Kidney glomerular epithelial cell (primary cell): ENCODE measurements around the gene MACROD2.
"Not testable (repeated sequence)": the region's sequence is repeated elsewhere in the genome, so short reads cannot be mapped to it uniquely, and the experiment has no call there.

Experiments used
- DNase-seq: peaks from one replicate; lab custom pipeline; 2025; lab: John Stamatoyannopoulos, UW

The MACROD2 gene

GRCh38 chr20:14266246-14266645 is 270.9 kb downstream of the MACROD2 start:
- DNase-seq: no peak

- DNase-seq: not testable (repeated sequence)
These were observed 275.4 kb downstream of the MACROD2 start for GRCh38 chr20:14270751-14271150.

- DNase-seq: no peak
These were observed 286.8 kb downstream of the MACROD2 start for GRCh38 chr20:14282140-14282539.

DNA sequence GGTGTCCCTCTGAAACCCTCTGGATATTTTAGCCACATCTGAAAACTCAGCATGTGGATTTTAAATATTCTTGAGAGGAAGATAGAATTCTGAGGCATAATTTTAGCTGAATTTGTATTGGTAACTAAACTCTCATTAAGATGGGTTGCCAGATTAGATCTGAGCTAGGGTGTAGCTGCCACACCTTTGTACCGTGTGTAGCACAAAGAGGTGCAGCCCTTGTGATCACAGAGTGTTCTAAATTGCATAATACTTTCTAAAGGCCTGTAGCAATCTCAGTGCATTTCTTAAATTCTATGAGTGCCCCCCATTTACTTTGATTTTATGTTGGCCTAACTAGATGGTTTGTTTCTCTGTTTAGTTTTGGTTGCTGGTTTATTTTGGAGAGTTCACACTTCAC is 289.1 kb downstream of the MACROD2 start:
- DNase-seq: no peak

DNA sequence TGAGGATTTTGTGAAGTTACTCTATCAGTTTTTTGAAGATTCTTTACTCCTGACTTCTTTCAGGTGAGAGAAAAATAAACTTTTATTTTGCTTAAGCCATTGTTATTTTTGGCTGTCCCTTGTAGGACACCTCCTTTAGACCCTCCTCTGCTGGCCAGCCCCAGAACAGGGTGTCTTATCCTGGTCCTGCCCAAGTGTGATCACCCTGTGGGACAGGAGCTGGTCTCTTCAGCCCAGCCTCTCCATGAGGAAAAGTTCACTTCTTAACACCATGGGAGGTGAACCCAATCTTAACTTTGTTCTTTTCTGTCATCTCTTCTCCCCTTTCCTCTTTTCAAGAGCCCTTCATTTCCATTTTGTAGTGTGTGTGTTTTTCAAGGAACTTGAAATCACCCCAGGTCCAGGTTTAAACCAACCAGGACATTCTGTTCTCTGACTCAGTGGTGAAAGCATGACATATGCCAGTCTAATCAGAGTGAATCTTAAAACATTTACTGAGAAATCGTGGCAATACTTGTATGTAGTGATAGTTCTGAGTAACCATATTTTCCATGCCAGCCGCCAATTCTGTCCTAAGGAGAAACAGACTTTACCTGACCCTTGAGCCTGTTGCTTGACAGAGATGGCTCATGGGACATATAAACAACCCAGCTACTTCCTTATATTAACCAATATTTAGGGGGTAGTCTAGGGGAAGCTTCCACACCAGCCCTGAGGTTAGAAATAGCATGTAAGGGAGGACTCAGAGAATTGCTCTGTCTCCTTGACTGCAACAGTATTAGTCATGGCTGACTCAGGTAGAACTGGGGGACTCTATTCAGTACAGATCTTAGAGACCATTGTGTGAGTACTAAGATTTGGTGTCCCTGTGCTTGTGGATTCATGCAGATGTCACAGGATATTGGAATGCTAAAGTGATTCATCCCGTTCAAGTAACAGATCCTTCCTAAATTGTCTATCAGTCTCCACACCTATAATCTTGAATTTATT is 293.3 kb downstream of the MACROD2 start:
- peak; percentile 54 for DNase-seq

- no peak for DNase-seq
These were observed 296.2 kb downstream of the MACROD2 start for GRCh38 chr20:14291502-14291901.

DNA sequence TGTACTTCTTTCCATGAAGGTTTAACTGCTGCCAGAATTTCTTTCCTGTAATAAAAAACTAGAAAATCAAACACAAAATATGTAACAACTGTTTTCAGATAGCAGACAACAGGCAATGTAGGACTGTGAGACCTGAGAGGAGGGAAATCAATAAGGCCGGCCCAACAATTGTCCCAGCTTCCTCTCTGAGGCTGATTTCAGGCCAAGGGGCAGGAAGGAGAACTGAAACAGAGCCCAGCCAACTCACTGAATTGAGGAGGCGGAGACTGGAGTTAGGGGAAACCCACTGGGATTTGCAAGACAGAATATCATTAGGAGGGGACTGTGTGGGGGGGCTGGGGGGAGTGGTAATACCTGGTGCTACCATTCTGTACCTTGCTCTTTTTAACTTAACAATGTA is 299.9 kb downstream of the MACROD2 start:
- DNase-seq: no peak

- no peak for DNase-seq
These were observed 300.5 kb downstream of the MACROD2 start for GRCh38 chr20:14295770-14296309.

GRCh38 chr20:14299831-14300230 is 304.5 kb downstream of the MACROD2 start:
- DNase-seq: no peak

- no peak for DNase-seq
These were observed 307.8 kb downstream of the MACROD2 start for GRCh38 chr20:14303106-14303505.

DNA sequence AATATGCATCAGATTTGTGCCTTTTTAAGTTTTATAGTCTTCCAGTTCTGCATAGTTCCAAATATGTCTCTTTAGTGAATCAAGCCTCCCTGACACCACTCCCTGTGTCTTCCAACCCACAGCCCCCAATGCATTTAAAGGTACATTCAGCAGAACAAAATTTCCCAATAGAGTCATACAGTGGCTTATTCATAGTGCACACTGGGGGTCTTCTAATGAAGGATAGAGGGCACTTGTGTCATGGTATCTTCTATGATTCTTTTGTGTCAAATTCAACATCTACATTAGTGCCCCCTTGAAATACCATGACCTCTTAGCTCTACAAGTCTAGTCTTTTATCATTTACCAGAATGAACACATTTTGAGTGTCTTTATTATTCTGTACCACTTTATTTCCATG is 308.3 kb downstream of the MACROD2 start:
- no peak for DNase-seq

DNA sequence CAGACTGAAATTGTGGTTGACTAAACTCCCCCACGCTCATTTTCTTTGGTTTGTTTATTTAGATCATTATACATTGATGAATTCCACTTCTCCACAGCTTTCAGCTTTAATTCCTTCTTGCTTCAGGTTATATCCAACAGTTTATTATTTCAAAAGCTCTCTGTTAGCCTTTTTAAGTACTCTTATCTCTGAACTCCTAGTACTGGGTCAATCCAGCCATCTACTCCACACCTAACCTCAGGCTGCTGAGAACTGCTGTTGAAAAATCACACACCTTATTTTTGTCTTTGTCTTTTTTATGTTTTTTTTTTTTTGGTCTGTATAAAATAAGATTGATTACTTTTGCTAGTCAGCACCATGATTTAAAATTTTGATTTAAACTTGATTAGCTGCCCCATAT is 309.2 kb downstream of the MACROD2 start:
- DNase-seq: no peak

DNA sequence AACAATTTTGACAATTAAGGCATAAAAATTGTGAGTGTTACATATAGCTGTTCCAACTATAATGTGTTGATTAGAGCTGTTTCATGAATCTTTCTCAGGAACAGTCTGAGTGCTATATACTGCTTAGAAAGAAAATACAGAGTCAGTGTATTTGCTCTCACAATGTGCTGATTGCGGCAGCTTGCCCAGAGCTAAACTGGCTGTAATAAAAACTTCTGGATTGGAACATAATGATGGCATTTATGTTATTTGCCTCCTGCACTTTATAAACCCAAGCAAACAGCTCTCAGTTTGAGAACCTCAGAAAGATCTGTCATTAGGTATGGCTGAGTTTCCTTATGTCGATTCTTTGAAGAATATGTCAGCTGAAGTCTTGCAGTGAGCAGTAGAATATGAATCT is 312.6 kb downstream of the MACROD2 start:
- DNase-seq: no peak

DNA sequence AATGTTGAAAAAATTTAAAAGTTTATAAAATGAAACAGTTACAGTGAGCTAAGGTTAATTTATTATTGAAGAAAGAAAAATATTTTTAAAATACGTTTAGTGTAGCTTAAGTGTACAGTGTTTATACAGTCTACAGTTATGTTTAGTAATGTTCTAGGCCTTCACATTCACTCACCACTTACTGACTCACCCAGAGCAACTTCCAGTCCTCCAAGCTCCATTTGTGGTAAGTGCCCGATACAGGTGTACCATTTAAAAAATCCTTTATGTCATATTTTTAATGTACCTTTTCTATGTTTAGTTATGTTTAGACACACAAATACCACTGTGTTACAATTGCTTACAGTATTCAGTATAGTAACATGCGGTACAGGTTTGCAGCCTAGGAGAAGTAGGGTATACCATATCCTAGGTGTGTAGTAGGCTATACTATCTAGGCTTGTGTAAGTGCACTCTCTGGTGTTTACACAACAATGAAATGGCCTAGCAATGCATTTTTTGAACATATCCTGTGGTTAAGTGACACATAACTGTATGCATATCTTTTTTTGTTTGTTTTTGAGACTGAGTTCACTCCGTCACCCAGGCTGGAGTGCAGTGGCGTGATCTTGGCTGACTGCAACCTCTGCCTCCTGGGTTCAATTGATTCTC is 315.8 kb downstream of the MACROD2 start:
- DNase-seq: no peak

- no peak for DNase-seq
These were observed 316.7 kb downstream of the MACROD2 start for GRCh38 chr20:14312001-14312400.

- no peak for DNase-seq
These were observed 318.2 kb downstream of the MACROD2 start for GRCh38 chr20:14313341-14314020.

GRCh38 chr20:14319704-14320103 is 324.4 kb downstream of the MACROD2 start:
- DNase-seq: no peak

- DNase-seq: no peak
These were observed 336.3 kb downstream of the MACROD2 start for GRCh38 chr20:14331646-14332045.

- DNase-seq: no peak
These were observed 337.6 kb downstream of the MACROD2 start for GRCh38 chr20:14332866-14333265.

GRCh38 chr20:14333721-14334120 is 338.4 kb downstream of the MACROD2 start:
- no peak for DNase-seq

DNA sequence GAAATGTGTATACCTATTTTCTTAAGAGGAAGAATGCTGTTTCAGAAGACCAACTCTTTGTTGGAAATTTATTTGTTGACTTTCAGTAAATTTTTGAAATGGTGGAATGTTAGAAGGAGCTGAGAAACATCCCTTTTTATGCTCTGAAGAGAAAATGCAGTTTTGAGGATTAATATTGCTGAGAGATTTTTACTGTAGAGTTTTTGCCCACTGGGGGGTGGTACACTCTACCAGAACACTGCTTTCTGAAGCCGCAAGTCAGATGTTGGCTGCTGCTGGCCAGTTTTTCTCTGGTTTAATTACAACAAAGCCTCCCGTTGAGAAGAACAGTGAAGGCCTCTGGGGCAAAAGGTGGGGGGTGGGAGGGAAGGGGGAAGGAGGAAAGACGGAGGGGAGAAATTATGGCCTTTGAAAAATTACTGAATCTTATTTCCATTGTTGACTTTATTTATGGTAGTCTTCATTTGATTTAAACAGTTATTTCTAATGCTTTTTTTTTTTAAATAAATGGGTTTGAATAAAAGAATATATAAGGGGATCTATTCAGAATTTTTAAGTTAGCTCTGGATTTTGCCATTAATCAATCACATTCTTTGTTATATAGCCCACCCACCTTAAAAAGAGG is 339.1 kb downstream of the MACROD2 start:
- DNase-seq: peak; percentile 72

DNA sequence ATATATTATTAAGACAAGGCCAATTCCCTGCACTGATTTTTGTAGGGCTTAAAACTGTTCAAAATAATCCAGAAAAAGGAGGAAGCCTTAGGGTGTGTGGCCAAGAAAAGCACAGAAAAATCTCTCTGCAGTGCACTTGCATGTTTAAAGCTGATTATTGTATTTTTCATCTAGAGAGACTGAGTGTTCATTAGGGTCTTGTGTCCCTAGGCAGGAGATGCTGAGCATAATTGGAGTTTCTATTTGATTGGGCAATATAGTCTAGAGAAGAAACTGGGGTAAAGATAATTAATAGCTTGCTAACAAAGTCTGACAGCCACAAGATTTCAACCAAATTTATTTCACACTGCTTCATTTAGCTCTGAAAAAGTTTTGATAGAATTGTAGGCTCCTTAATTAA is 339.7 kb downstream of the MACROD2 start:
- no peak for DNase-seq
